ENCODE data around the gene C3. TPM values are rescaled to one million over a fixed set of nuclear protein-coding genes. Genes with fewer than 3 reads are reported as not detected.
A peak's percentile ranks its signal among the peaks of the same experiment; 100 is the strongest.

The C3 gene
- total and polyA plus RNA-seq, 2 of the 13 experiments (the other 11 are each of a cell fraction or from before 2014, with no cell fraction given): 1,455 to 6,272 TPM

- TF ChIP-seq RERE (CRISPR knock-in tag; IDR thresholded peaks at IDR 0.05; ENCODE audit: low read depth) (peak; percentile 53; the same call in 1 of the 2 replicates), NFE2L2 (IDR thresholded peaks at IDR 0.05; ENCODE audit: low read length) (no peak), ZNF33B (CRISPR knock-in tag; IDR thresholded peaks at IDR 0.05) (0 out of 2 replicates have a peak, but pooled peaks have one; percentile 52), ZNF784 (CRISPR knock-in tag; IDR thresholded peaks at IDR 0.05; ENCODE audit: borderline replicate concordance) (0 out of 2 replicates have a peak, but pooled peaks have one; percentile 40), ZNF552 (CRISPR knock-in tag; IDR thresholded peaks at IDR 0.05; ENCODE audit: borderline replicate concordance) (peak; percentile 90), TCF7L2 (IDR thresholded peaks at IDR 0.05; ENCODE audit: low read depth, low read length) (no peak), TFAP4 (IDR thresholded peaks at IDR 0.05; ENCODE audit: borderline replicate concordance, low read depth) (peak; percentile 87), TCF12 (IDR thresholded peaks at IDR 0.05) (no peak), TCF12 (CRISPR knock-in tag; IDR thresholded peaks at IDR 0.05) (peak; percentile 82; the same call in 1 of the 2 replicates), SP1 (IDR thresholded peaks at IDR 0.05) (no peak), SP1 (CRISPR knock-in tag; IDR thresholded peaks at IDR 0.05) (peak; percentile 69), CBFB (CRISPR knock-in tag; IDR thresholded peaks at IDR 0.05) (no peak), MAFK (conservative IDR thresholded peaks at IDR 0.05 in 1 of 2, IDR thresholded peaks at IDR 0.05 in 1 of 2; ENCODE audit: low read length in 2 of 2) (no peak), FOXJ3 (CRISPR knock-in tag; IDR thresholded peaks at IDR 0.05; ENCODE audit: borderline replicate concordance) (peak; percentile 60; the same call in 1 of the 2 replicates), ZHX1 (CRISPR knock-in tag; IDR thresholded peaks at IDR 0.05; ENCODE audit: low read depth) (no peak), CREBL2 (CRISPR knock-in tag; IDR thresholded peaks at IDR 0.05; ENCODE audit: borderline replicate concordance) (no peak), TEF (CRISPR knock-in tag; IDR thresholded peaks at IDR 0.05) (no peak; the same call in 1 of the 2 replicates), ZBTB38 (CRISPR knock-in tag; IDR thresholded peaks at IDR 0.05) (peak; percentile 84)
Measured at GRCh38 chr19:6720369-6721137, at the start of gene C3 (continued).
